IPS-20b (cell line): ENCODE measurements around the gene PRKCE.
A peak's percentile ranks its signal among the peaks of the same experiment; 100 is the strongest.

Experiments
- H3K27ac ChIP-seq: one replicate; pipeline ENCODE4 v1.5.1; 2013; ENCODE audit warnings: low read length
- H3K27me3 ChIP-seq: 2 replicates; pipeline ENCODE4 v1.6.1; 2013; ENCODE audit warnings: mild to moderate bottlenecking, low read length, inconsistent platforms; ENCODE audit not compliant: insufficient read depth
- H3K36me3 ChIP-seq: 2 replicates; pipeline ENCODE4 v1.6.1; 2013; ENCODE audit warnings: low read depth, mild to moderate bottlenecking, inconsistent platforms, low read length, moderate library complexity; ENCODE audit not compliant: insufficient read depth
- H3K4me1 ChIP-seq: 2 replicates; pipeline ENCODE4 v1.6.1; 2013; ENCODE audit warnings: mild to moderate bottlenecking, control low read depth, inconsistent platforms, low read length, moderate library complexity; ENCODE audit not compliant: insufficient read depth
- H3K4me3 ChIP-seq: 2 replicates; pipeline ENCODE4 v1.5.1; 2013; ENCODE audit warnings: mild to moderate bottlenecking, low read length, inconsistent platforms
- H3K9ac ChIP-seq: 2 replicates; pipeline ENCODE4 v1.6.1; 2013; ENCODE audit warnings: low read depth, mild to moderate bottlenecking, inconsistent platforms, low read length, moderate library complexity
- H3K9me3 ChIP-seq: 2 replicates; pipeline ENCODE4 v1.6.1; 2013; ENCODE audit warnings: mild to moderate bottlenecking, low read depth, low read length, inconsistent platforms; ENCODE audit not compliant: insufficient read depth

PRKCE gene

GRCh38 chr2:45636008-45636407 is 15.5 kb upstream of the PRKCE start:
- Histone ChIP-seq H3K9ac (no peak overlapping the region), H3K9me3 (no peaks in the 10 kb centered on the region), H3K27ac (no peak overlapping the region), H3K36me3 (no peaks in the 10 kb centered on the region), H3K27me3 (peaks cover 10% of the 10 kb centered on the region; the same call in 1 of the 2 replicates), H3K4me1 (peaks cover 14% of the 10 kb centered on the region), H3K4me3 (no peak overlapping the region)

DNA sequence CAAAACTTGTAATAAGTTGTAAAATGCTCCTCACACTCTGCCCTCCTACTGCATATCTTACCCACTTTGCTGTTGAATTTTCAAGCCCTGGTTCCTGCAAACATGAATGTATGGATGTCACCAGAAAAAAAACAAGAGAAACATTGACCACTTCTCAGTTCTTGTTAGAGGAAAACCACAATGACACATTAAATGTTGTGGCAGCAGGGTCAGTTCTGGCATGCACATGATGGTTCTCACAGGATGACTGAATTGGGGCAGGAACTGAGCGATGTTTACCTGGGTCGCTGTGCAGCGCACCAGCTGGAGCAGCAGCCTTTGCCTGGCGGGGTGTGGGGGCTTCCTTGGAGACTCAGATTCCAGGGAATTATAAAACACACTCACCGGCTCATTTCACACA is 14.0 kb upstream of the PRKCE start:
- Histone ChIP-seq H3K4me3 (no peak overlapping the region), H3K9me3 (no peaks in the 10 kb centered on the region), H3K4me1 (peaks cover under 1% of the 10 kb centered on the region; the same call in 1 of the 2 replicates), H3K9ac (no peak overlapping the region), H3K36me3 (no peaks in the 10 kb centered on the region), H3K27ac (no peak overlapping the region), H3K27me3 (peaks cover 20% of the 10 kb centered on the region)

- H3K9ac ChIP-seq, result no peak overlapping the region
- H3K4me1 ChIP-seq, result no peaks in the 10 kb centered on the region; the same call in 1 of the 2 replicates
- no peaks in the 10 kb centered on the region for H3K9me3 ChIP-seq
- H3K36me3 ChIP-seq, result no peaks in the 10 kb centered on the region
- H3K4me3 ChIP-seq, result no peak overlapping the region
- peaks cover 50% of the 10 kb centered on the region for H3K27me3 ChIP-seq
- no peak overlapping the region for H3K27ac ChIP-seq
Observed at GRCh38 chr2:45640576-45640975, 10.9 kb upstream of the PRKCE start.

DNA sequence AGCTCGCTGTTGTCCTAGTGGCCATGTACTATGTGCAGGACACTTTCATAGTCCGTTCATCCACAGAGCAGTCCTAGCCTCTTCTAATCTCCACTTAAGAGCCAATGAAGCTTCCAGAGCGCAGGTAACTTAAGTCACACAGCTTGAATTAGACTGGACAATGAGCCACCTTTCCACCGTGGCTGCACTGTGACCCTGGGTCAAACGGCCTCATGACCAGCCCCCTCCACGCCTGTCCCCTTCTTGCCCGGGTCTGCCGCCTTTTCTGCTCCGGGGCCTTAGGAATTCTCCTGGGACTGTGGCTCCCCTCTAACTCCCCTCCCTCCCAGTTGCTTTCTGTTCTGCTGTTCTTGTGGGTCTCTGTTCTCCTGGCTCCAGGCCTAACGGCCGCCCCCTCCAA is 8.4 kb upstream of the PRKCE start:
- H3K36me3 ChIP-seq, result no peaks in the 10 kb centered on the region
- H3K27ac ChIP-seq, result no peak overlapping the region
- peak overlapping the region; percentile 73; the same call in 1 of the 2 replicates for H3K4me3 ChIP-seq
- H3K27me3 ChIP-seq, result peaks cover 73% of the 10 kb centered on the region
- peak overlapping the region; percentile 59; the same call in 1 of the 2 replicates for H3K9ac ChIP-seq
- H3K9me3 ChIP-seq, result no peaks in the 10 kb centered on the region
- H3K4me1 ChIP-seq, result no peaks in the 10 kb centered on the region; the same call in 1 of the 2 replicates

- Histone ChIP-seq H3K9ac (peak overlapping the region; percentile 59; the same call in 1 of the 2 replicates), H3K27ac (no peak overlapping the region), H3K4me1 (no peaks in the 10 kb centered on the region; the same call in 1 of the 2 replicates), H3K9me3 (no peaks in the 10 kb centered on the region), H3K4me3 (peak overlapping the region; percentile 73; the same call in 1 of the 2 replicates), H3K36me3 (no peaks in the 10 kb centered on the region), H3K27me3 (peaks cover 80% of the 10 kb centered on the region)
Observed at GRCh38 chr2:45643543-45644542, 7.6 kb upstream of the PRKCE start.

DNA sequence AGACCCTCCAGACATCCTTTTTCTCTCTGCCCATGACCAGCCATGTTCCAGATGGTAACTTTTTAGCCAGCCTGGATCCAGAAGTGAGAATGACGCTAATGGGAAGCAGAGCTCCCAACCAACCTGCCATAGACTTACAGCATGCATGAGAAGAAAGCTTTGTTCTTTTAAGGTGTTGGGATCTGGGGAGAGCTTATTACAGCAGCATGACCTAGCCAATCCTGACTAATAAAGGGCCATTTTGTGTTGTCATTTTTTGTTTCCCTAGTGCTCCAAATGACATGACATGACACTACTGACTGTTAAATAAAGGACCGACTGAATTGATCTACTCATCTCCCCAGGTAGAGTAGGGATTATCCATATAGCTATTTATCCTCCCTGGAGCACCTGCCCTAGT is 5.2 kb upstream of the PRKCE start:
- no peaks in the 10 kb centered on the region for H3K9me3 ChIP-seq
- no peak overlapping the region for H3K9ac ChIP-seq
- H3K27me3 ChIP-seq, result peaks cover 90% of the 10 kb centered on the region
- H3K27ac ChIP-seq, result no peak overlapping the region
- no peaks in the 10 kb centered on the region for H3K36me3 ChIP-seq
- H3K4me1 ChIP-seq, result peaks cover 5% of the 10 kb centered on the region; the same call in 1 of the 2 replicates
- no peak overlapping the region for H3K4me3 ChIP-seq

GRCh38 chr2:45647356-45647755 is 4.1 kb upstream of the PRKCE start:
- no peak overlapping the region for H3K27ac ChIP-seq
- H3K9ac ChIP-seq, result no peak overlapping the region
- H3K27me3 ChIP-seq, result peaks cover 92% of the 10 kb centered on the region
- H3K36me3 ChIP-seq, result no peaks in the 10 kb centered on the region
- no peaks in the 10 kb centered on the region for H3K9me3 ChIP-seq
- H3K4me3 ChIP-seq, result no peak overlapping the region
- peaks cover 5% of the 10 kb centered on the region; the same call in 1 of the 2 replicates for H3K4me1 ChIP-seq

GRCh38 chr2:45647986-45648520 is 3.4 kb upstream of the PRKCE start:
- no peak overlapping the region for H3K27ac ChIP-seq
- H3K4me1 ChIP-seq, result peaks cover 5% of the 10 kb centered on the region; the same call in 1 of the 2 replicates
- no peak overlapping the region for H3K4me3 ChIP-seq
- peaks cover 92% of the 10 kb centered on the region for H3K27me3 ChIP-seq
- H3K9me3 ChIP-seq, result no peaks in the 10 kb centered on the region
- no peak overlapping the region for H3K9ac ChIP-seq
- no peaks in the 10 kb centered on the region for H3K36me3 ChIP-seq

GRCh38 chr2:45648636-45649035 is 2.8 kb upstream of the PRKCE start:
- Histone ChIP-seq H3K36me3 (no peaks in the 10 kb centered on the region), H3K27ac (no peak overlapping the region), H3K4me1 (peaks cover 5% of the 10 kb centered on the region; the same call in 1 of the 2 replicates), H3K4me3 (no peak overlapping the region), H3K27me3 (peaks cover 92% of the 10 kb centered on the region), H3K9me3 (no peaks in the 10 kb centered on the region), H3K9ac (no peak overlapping the region)

- Histone ChIP-seq H3K36me3 (no peaks in the 10 kb centered on the region), H3K4me3 (peak overlapping the region; percentile 90), H3K4me1 (peaks cover 5% of the 10 kb centered on the region; the same call in 1 of the 2 replicates), H3K27me3 (peaks cover 93% of the 10 kb centered on the region), H3K9ac (peak overlapping the region; percentile 33; the same call in 1 of the 2 replicates), H3K27ac (no peak overlapping the region), H3K9me3 (no peaks in the 10 kb centered on the region)
Observed at GRCh38 chr2:45649462-45649857, 2.0 kb upstream of the PRKCE start.

- H3K9ac ChIP-seq, result peak overlapping the region; percentile 33; the same call in 1 of the 2 replicates
- H3K9me3 ChIP-seq, result no peaks in the 10 kb centered on the region
- H3K4me1 ChIP-seq, result peaks cover 5% of the 10 kb centered on the region; the same call in 1 of the 2 replicates
- H3K4me3 ChIP-seq, result peak overlapping the region; percentile 90
- no peaks in the 10 kb centered on the region for H3K36me3 ChIP-seq
- H3K27me3 ChIP-seq, result peaks cover 93% of the 10 kb centered on the region
- H3K27ac ChIP-seq, result no peak overlapping the region
Observed at GRCh38 chr2:45649858-45650811, 1.3 kb upstream of the PRKCE start.
